SK-N-SH (cell line): ENCODE measurements around the gene NDUFS8. TPM values are rescaled to one million over a fixed set of nuclear protein-coding genes. Genes with fewer than 3 reads are reported as not detected.

Source experiments
- CTCF ChIA-PET: fragments of 300-600, 350-600 bp; formaldehyde crosslinking; extraction: SDS; loops from one replicate; lab custom pipeline; 2021; lab: Yijun Ruan, JAX
- POLR2A ChIA-PET: fragments of 350-600 bp; sonication (Branson Sonifier 250); formaldehyde crosslinking; extraction: SDS; loops from one replicate; lab custom pipeline; 2020; ENCODE audit warnings: antibody characterized with exemption, inconsistent platforms; lab: Yijun Ruan, JAX
- DNase-seq: peaks from one replicate; pipeline ENCODE4 v3.0.0; 2012
- H2AFZ ChIP-seq: fragments of 200-600 bp; sonication (generic); 2 replicates; pipeline ENCODE4 v1.8.1; 2016; ENCODE audit warnings: antibody characterized with exemption, mild to moderate bottlenecking, low read depth
- H3F3A ChIP-seq: fragments of 200-600 bp; sonication (generic); replicated peaks from 2 replicates; pipeline ENCODE3; 2016; ENCODE audit warnings: antibody characterized with exemption, mild to moderate bottlenecking; ENCODE audit not compliant: insufficient read depth
- H3K27ac ChIP-seq, 2 experiments: fragments of 200-500 bp in 1 of 2; fragments of 200-600 bp in 1 of 2; sonication (Bioruptor generic) in 1 of 2; sonication (generic), shearing (Covaris generic) in 1 of 2; 2 replicates each; pipeline versions ENCODE4 v1.5.1 to v1.6.1; 2014 to 2016; ENCODE audit warnings: low read depth in 2 of 2, inconsistent platforms in 1 of 2, low read length in 1 of 2, mild to moderate bottlenecking in 1 of 2, mixed read lengths in 1 of 2
- H3K27me3 ChIP-seq: fragments of 200-600 bp; sonication (generic), shearing (Covaris generic); 2 replicates; pipeline ENCODE4 v1.6.1; 2016; ENCODE audit warnings: mixed run types; ENCODE audit not compliant: insufficient read depth
- H3K36me3 ChIP-seq, 2 experiments: fragments of 200-500 bp in 1 of 2; fragments of 200-600 bp in 1 of 2; sonication (Bioruptor generic) in 1 of 2; sonication (generic) in 1 of 2; replicated peaks in 1 of 2; 2 replicates each; pipeline versions ENCODE3 to v1.5.1; 2014 to 2016; ENCODE audit warnings: low read length in 1 of 2, mild to moderate bottlenecking in 1 of 2; ENCODE audit not compliant: insufficient read depth in 2 of 2, control insufficient read depth in 1 of 2
- H3K4me1 ChIP-seq, 2 experiments: fragments of 200-500 bp in 1 of 2; fragments of 200-600 bp in 1 of 2; sonication (Bioruptor generic) in 1 of 2; sonication (generic), shearing (Covaris generic) in 1 of 2; 2 replicates each; pipeline versions ENCODE4 v1.5.1 to v1.6.1; 2014 to 2016; ENCODE audit warnings: low read depth in 1 of 2, low read length in 1 of 2, mixed run types in 1 of 2; ENCODE audit not compliant: insufficient read depth in 2 of 2, control insufficient read depth in 1 of 2
- H3K4me2 ChIP-seq: fragments of 200-600 bp; sonication (generic), shearing (Covaris generic); 2 replicates; pipeline ENCODE4 v1.6.1; 2017; ENCODE audit warnings: mixed run types
- H3K4me3 ChIP-seq, 2 experiments: fragments of 200-500 bp in 1 of 2; fragments of 200-600 bp in 1 of 2; sonication (Bioruptor generic) in 1 of 2; sonication (generic), shearing (Covaris generic) in 1 of 2; 2 replicates each; pipeline versions ENCODE4 v1.5.1 to v1.8.1; 2014 to 2016; ENCODE audit warnings: low read depth in 2 of 2, inconsistent platforms in 1 of 2, low read length in 1 of 2, mild to moderate bottlenecking in 1 of 2, mixed read lengths in 1 of 2, moderate library complexity in 1 of 2
- H3K79me2 ChIP-seq: fragments of 200-600 bp; sonication (generic); 2 replicates; pipeline ENCODE4 v1.8.1; 2017; ENCODE audit warnings: mild to moderate bottlenecking; ENCODE audit not compliant: insufficient read depth
- H3K9ac ChIP-seq: fragments of 200-600 bp; sonication (generic); 2 replicates; pipeline ENCODE4 v1.6.1; 2017; ENCODE audit warnings: mixed run types
- H3K9me2 ChIP-seq: fragments of 200-600 bp; sonication (generic); 2 replicates; pipeline ENCODE4 v1.6.1; 2017; ENCODE audit warnings: mixed run types
- H3K9me3 ChIP-seq: fragments of 200-600 bp; sonication (generic); 2 replicates; pipeline ENCODE4 v1.6.1; 2017; ENCODE audit warnings: mixed run types, mild to moderate bottlenecking, moderate library complexity
- H4K20me1 ChIP-seq: fragments of 200-600 bp; sonication (generic); 2 replicates; pipeline ENCODE4 v1.6.1; 2017; ENCODE audit warnings: mild to moderate bottlenecking, mixed run types; ENCODE audit not compliant: insufficient read depth
- CTCF ChIP-seq: fragments of 200-600 bp; sonication (generic); IDR thresholded peaks from 2 replicates; pipeline ENCODE4 v1.6.1; 2017; ENCODE audit warnings: antibody characterized with exemption, mild to moderate bottlenecking, moderate library complexity
- EZH2phosphoT487 ChIP-seq: fragments of 200-600 bp; sonication (generic); IDR thresholded peaks from 2 replicates; pipeline ENCODE4 v1.6.1; 2017; ENCODE audit warnings: low read depth, mixed run types, mild to moderate bottlenecking, antibody characterized with exemption, moderate library complexity, borderline replicate concordance
- FOSL2 ChIP-seq: IDR thresholded peaks from 2 replicates; pipeline ENCODE4 v1.4.0; 2012; ENCODE audit warnings: low read depth, mild to moderate bottlenecking, moderate library complexity, borderline replicate concordance
- IRF3 ChIP-seq: fragments of 150-350 bp; IDR thresholded peaks from 2 replicates; pipeline ENCODE4 v1.6.1; 2016; ENCODE audit warnings: mild to moderate bottlenecking, low read depth, low read length
- JUND ChIP-seq: IDR thresholded peaks from 2 replicates; pipeline ENCODE4 v1.4.0; 2012
- MEF2A ChIP-seq: IDR thresholded peaks from 2 replicates; pipeline ENCODE4 v1.4.0; 2012; ENCODE audit warnings: low read depth, borderline replicate concordance
- MXI1 ChIP-seq: IDR thresholded peaks from 2 replicates; pipeline ENCODE4 v1.6.1; 2012; ENCODE audit warnings: mild to moderate bottlenecking, low read depth, low read length, improper control_type of control experiment
- NRF1 ChIP-seq: IDR thresholded peaks from 2 replicates; pipeline ENCODE4 v1.6.1; 2012; ENCODE audit warnings: low read depth, mild to moderate bottlenecking, low read length
- PBX3 ChIP-seq: IDR thresholded peaks from 2 replicates; pipeline ENCODE4; 2012
- RFX5 ChIP-seq: IDR thresholded peaks from 2 replicates; pipeline ENCODE4 v1.6.1; 2012; ENCODE audit warnings: mild to moderate bottlenecking, improper control_type of control experiment, low read length
- SIN3A ChIP-seq: IDR thresholded peaks from 2 replicates; pipeline ENCODE4 v1.6.1; 2012; ENCODE audit warnings: low read depth, mild to moderate bottlenecking, low read length, moderate library complexity, borderline replicate concordance
- SMC3 ChIP-seq: IDR thresholded peaks from 2 replicates; pipeline ENCODE4 v1.6.1; 2012; ENCODE audit warnings: low read depth, low read length, improper control_type of control experiment
- TCF12 ChIP-seq: IDR thresholded peaks from 2 replicates; pipeline ENCODE4 v1.4.0; 2012
- TEAD4 ChIP-seq: IDR thresholded peaks from 2 replicates; pipeline ENCODE4 v1.4.0; 2012; ENCODE audit warnings: mild to moderate bottlenecking, borderline replicate concordance; ENCODE audit not compliant: insufficient read depth
- ZBTB33 ChIP-seq: IDR thresholded peaks from 2 replicates; pipeline ENCODE4 v1.4.0; 2012; ENCODE audit warnings: low read depth, borderline replicate concordance
- WGBS: methylation state at CpG from one replicate; pipeline ENCODE4 v1.1.6; 2017; ENCODE audit warnings: low lambda C conversion rate; 5-methylcytosine and 5-hydroxymethylcytosine counted together
- polyA plus RNA-seq, 3 experiments: library from polyadenylated mRNA; depleted of rRNA; stranded (reverse); fragments of >200 nt; gene quantifications; 2 replicates each; pipeline ENCODE4 v1.2.3, GENCODE V29; 2012

Gene NDUFS8
- polyA plus RNA-seq, 1 of the 3 experiments (the other 2 are of a cell fraction) = 123 TPM

GRCh38 chr11:68081691-68082090 lies 51.2 kb downstream of the NDUFS8 start:
- WGBS = 95% methylated on average over 7 of the region's 9 CpGs
- H3K27me3 ChIP-seq = no peaks in the 10 kb centered on the region
- H3K4me2 ChIP-seq = no peak overlapping the region
- H3K36me3 ChIP-seq = peaks cover 0 to 2% of the 10 kb centered on the region in 2 experiments
- TF ChIP-seq TEAD4 (no peak), RFX5 (no peak), PBX3 (no peak), FOSL2 (no peak), IRF3 (no peak), ZBTB33 (no peak), NRF1 (no peak)
- H3K4me1 ChIP-seq = no peaks in the 10 kb centered on the region
- H3K27ac ChIP-seq = no peak overlapping the region
- no peaks in the 10 kb centered on the region for H3K9me3 ChIP-seq
- H3K9ac ChIP-seq = no peak overlapping the region
- H4K20me1 ChIP-seq = no peaks in the 10 kb centered on the region
- POLR2A ChIA-PET = no interaction called here
- H3K9me2 ChIP-seq = no peaks in the 10 kb centered on the region
- peaks cover 3% of the 10 kb centered on the region; the same call in 1 of the 2 replicates for H3K79me2 ChIP-seq
- H3K4me3 ChIP-seq = no peak overlapping the region
- CTCF ChIA-PET = interaction anchor here (1.5 kb wide), 1 partner anchor 21 kb away, joined by 3 read pairs; no protein-coding TSS in a partner anchor
- DNase-seq = no peak
- H3F3A ChIP-seq = no peaks in the 10 kb centered on the region
- H2AFZ ChIP-seq = no peak overlapping the region

GRCh38 chr11:68082481-68082880 lies 52.0 kb downstream of the NDUFS8 start:
- no peak overlapping the region for H3K9ac ChIP-seq
- H2AFZ ChIP-seq = no peak overlapping the region
- no peaks in the 10 kb centered on the region for H3F3A ChIP-seq
- H3K27ac ChIP-seq = no peak overlapping the region
- H3K9me3 ChIP-seq = no peaks in the 10 kb centered on the region
- H3K4me2 ChIP-seq = no peak overlapping the region
- peaks cover 0 to 2% of the 10 kb centered on the region in 2 experiments for H3K36me3 ChIP-seq
- no peak overlapping the region for H3K4me3 ChIP-seq
- H4K20me1 ChIP-seq = no peaks in the 10 kb centered on the region
- no peaks in the 10 kb centered on the region for H3K9me2 ChIP-seq
- DNase-seq = no peak
- CTCF ChIA-PET = interaction anchor here (1.0 kb wide), 1 partner anchor 130 kb away, joined by 4 read pairs; no protein-coding TSS in a partner anchor
- H3K27me3 ChIP-seq = no peaks in the 10 kb centered on the region
- TF ChIP-seq SIN3A (no peak), MXI1 (no peak), EZH2phosphoT487 (no peak), JUND (no peak), TEAD4 (no peak), ZBTB33 (no peak), IRF3 (no peak), TCF12 (no peak), CTCF (no peak), MEF2A (no peak), SMC3 (no peak)
- WGBS = 54% methylated on average over 3 of the region's 3 CpGs
- peaks cover 3% of the 10 kb centered on the region; the same call in 1 of the 2 replicates for H3K79me2 ChIP-seq
- POLR2A ChIA-PET = no interaction called here
- H3K4me1 ChIP-seq = no peaks in the 10 kb centered on the region
